T follicular helper cell (primary cell): ENCODE results near the gene GRIFIN.
"Not testable (repeated sequence)": the region's sequence is repeated elsewhere in the genome, so short reads cannot be mapped to it uniquely, and the experiment has no call there.

ENCODE experiments used
- DNase-seq: peaks from one replicate; pipeline ENCODE4 v3.0.0-alpha.2; 2020; ENCODE audit warnings: low read depth

Gene GRIFIN

GRCh38 chr7:2478399-2478785, 2.2 kb upstream of the GRIFIN start:
- no peak for DNase-seq

DNA sequence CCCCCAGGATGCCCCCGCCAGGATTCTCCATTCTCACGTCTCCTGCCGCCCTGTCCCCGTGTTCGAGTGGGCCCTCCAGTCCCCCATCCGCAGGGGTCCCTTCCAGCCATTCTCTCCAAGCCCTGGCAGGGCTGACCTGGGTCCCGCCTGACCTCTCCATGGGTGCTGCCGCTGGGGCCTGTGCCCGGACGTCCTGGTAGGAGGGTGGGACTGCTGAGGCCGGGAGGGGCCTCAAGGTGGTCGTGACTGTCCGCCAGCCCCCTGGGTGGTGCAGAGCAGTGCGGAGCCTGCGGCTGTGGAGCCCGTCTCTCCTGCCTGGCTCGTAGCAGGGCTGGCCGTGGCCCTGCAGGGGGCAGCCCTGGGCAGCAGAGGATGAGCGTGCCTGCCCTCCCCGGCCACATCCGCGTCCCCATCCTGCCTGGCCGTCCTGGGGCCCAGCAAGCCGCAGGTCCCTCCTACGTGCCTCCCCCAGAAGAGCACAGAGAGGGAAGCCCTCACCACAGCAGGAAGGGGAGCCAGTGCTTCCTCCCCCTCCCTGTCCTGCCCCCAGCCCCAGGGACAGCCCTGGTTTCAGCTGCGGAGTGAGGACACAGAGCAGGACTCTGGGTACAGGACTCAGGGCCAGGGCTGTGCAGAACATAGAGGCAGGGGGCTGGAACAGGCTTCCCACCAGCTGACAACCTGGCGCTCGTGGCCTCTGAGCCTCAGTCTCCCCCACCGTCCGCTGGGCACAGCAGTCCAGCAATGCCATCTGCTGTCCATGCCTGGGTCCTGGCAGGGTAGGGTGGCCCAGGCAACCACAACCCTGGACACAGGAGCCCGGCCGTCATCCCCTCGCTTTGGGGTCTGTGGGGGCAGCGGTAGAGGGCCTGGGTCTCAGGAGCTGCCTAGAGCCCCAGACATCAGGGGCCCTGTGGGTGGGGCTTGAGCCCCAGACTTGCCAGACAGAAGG, 1.5 kb upstream of the GRIFIN start:
- peak; percentile 26 for DNase-seq

GRCh38 chr7:2476776-2477446, 713 bp upstream of the GRIFIN start:
- DNase-seq: no peak

DNA sequence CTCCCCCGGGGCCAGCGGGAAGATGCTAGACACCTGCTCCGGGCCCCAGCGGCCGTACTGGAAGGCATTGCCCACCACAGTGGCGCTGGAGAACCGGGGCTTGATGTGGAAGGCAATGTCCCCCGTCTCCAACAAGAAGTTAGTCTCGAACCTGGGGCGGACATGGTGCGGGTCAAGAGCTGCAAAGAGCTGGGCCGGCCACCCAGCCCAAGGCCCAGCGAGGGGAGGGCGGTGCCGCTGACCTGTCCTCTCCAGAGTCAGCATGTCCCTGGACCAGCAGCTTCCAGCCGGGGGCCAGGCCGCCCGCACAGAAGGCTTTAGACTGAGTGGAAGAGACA, 551 bp downstream of the GRIFIN start:
- DNase-seq: no peak

GRCh38 chr7:2474813-2475677, 1.2 kb downstream of the GRIFIN start:
- no peak for DNase-seq

GRCh38 chr7:2474224-2474623, 2.0 kb downstream of the GRIFIN start:
- no peak for DNase-seq

- DNase-seq: no peak
Measured at GRCh38 chr7:2473496-2474180, 2.6 kb downstream of the GRIFIN start.

DNA sequence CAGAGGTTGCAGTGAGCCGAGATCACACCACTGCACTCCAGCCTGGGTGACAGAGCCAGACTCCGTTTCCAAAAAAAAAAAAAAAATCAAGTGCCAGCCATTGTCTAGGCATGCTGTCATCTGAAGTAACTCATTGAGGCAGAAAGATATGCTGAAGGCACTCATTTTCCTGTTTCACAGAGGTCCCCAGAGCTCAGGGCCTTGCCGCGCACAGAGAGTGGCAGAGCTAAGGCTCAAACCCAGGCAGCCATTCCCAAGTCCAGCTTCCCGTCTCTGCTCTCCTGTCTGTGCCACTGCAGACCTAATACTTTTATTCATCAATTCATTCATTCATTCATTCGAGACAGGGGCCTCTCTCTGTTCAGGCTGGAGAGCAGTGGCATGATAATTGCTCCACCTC, 3.5 kb downstream of the GRIFIN start:
- DNase-seq: no peak

DNA sequence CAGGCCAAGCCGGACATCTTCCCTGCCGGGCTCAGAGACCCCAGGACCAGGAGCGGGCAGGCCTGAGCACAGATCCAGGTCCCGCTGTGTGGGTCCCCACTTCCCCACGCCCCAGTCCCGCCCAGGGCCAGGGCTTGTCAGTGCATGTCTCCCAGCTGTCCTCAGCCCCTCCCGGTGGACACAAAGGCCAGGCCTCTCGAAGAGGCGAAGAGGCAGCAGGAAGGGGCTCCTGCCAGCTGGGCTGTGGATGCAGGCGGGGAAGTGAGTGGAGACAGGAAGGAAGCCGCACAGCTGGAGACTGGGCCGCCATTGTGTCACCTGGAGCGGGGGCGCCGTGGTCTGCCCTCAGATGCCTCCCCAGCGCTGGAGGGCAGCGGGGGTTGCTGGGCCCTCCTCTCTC, 4.8 kb downstream of the GRIFIN start:
- no peak for DNase-seq

GRCh38 chr7:2471022-2471329, 5.2 kb downstream of the GRIFIN start:
- DNase-seq: no peak

- DNase-seq: no peak
Measured at GRCh38 chr7:2470204-2471021, 5.8 kb downstream of the GRIFIN start.

DNA sequence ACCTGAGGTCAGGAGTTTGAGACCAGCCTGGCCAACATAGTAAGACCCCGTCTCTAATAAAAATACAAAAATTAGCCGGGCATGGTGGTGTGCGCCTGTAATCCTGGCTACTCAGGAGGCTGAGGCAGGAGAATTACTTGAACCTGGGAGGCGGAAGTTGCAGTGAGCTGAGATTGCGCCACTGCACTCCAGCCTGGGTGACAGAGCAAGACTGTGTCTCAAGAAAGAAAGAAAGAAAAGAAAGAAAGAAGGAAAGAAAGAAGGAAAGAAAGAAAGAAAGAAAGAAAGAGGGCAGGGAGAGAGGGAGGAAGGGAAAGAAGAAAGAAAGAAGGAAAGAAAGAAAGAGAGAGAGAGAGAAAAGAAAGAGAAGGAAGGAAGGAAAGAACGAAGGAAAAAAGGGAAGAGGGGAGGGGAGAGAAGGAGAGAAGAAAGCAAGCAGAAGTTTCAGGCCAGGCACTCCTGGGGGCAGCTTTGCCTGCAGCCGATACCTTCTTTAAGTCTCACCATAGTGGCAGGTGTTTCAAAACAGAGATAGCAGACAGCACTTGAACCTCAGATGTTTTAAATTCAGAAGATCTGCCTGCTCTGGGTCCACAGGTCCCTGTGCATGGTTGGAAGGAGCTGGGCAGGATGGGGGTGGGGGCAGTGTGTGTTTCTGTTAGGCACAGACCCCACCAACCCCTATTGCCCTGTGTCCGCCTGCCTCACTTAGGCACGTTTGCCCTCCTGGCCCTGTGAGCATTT, 6.6 kb downstream of the GRIFIN start:
- DNase-seq: not testable (repeated sequence)

DNA sequence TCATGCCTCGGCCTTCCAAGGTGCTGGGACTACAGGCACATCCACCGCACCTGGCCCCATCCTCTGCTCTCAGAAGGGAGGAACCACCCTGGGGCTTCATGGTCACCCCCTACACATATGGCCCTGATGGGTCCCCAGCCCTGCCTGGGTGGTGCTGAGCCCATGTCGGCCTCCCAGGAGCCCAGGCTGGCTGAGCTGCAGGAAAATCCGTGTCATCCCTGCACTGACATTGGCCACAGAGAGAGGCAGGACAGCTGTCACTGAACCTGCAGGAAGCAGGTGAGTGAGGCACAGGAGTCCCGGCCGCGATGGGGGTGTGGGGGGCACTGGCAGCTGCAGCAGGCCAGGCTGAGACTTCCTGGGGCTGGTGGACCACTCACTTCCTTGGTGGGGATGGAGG, 8.0 kb downstream of the GRIFIN start:
- no peak for DNase-seq

- no peak for DNase-seq
Measured at GRCh38 chr7:2466675-2467074, 9.5 kb downstream of the GRIFIN start.

- DNase-seq: no peak
Measured at GRCh38 chr7:2465928-2466327, 10.3 kb downstream of the GRIFIN start.

GRCh38 chr7:2462731-2463130, 13.5 kb downstream of the GRIFIN start:
- no peak for DNase-seq

GRCh38 chr7:2461268-2462026, 14.8 kb downstream of the GRIFIN start:
- DNase-seq: no peak

GRCh38 chr7:2460641-2461040, 15.6 kb downstream of the GRIFIN start:
- DNase-seq: no peak

- no peak for DNase-seq
Measured at GRCh38 chr7:2460188-2460587, 16.0 kb downstream of the GRIFIN start.

GRCh38 chr7:2459674-2460073, 16.5 kb downstream of the GRIFIN start:
- no peak for DNase-seq
